GM23338 (cell line): ENCODE data around the gene SLC2A13. TPM values are rescaled to one million over a fixed set of nuclear protein-coding genes. Genes with fewer than 3 reads are reported as not detected.

Experiments
- ATAC-seq: fragments of 200-7000 bp; cut with Tn5 transposase; 3 replicates; pipeline ENCODE4 v1.9.1; 2020
- DNase-seq: peaks from one replicate; pipeline ENCODE4 v3.0.0-alpha.2; 2015; ENCODE audit warnings: low spot score
- H2AFZ ChIP-seq: fragments of 200-600 bp; sonication (generic); 2 replicates; pipeline ENCODE4 v1.8.0; 2016; ENCODE audit warnings: antibody characterized with exemption, mild to moderate bottlenecking, moderate library complexity
- H3F3A ChIP-seq: fragments of 200-600 bp; sonication (generic); replicated peaks from 2 replicates; pipeline ENCODE4 v1.8.0; 2017; ENCODE audit warnings: antibody characterized with exemption, mixed run types, low read depth
- H3K27ac ChIP-seq: fragments of 200-600 bp; sonication (generic); 2 replicates; pipeline ENCODE4 v1.6.1; 2016; ENCODE audit warnings: low read depth
- H3K27me3 ChIP-seq: fragments of 200-600 bp; sonication (generic); 2 replicates; pipeline ENCODE4 v1.8.0; 2016; ENCODE audit warnings: mild to moderate bottlenecking, mixed run types, moderate library complexity; ENCODE audit not compliant: insufficient read depth
- H3K36me3 ChIP-seq: fragments of 200-600 bp; sonication (generic); 2 replicates; pipeline ENCODE4 v1.8.0; 2016; ENCODE audit warnings: mild to moderate bottlenecking; ENCODE audit not compliant: insufficient read depth
- H3K4me1 ChIP-seq: fragments of 200-600 bp; sonication (generic); 2 replicates; pipeline ENCODE4 v1.8.0; 2016; ENCODE audit warnings: mild to moderate bottlenecking, moderate library complexity; ENCODE audit not compliant: insufficient read depth
- H3K4me2 ChIP-seq: fragments of 200-600 bp; sonication (generic); 2 replicates; pipeline ENCODE4 v1.7.1; 2017; ENCODE audit warnings: mixed run types
- H3K4me3 ChIP-seq: fragments of 200-600 bp; sonication (generic); 2 replicates; pipeline ENCODE4 v1.6.1; 2016; ENCODE audit warnings: mixed run types
- H3K79me2 ChIP-seq: fragments of 200-600 bp; sonication (generic); replicated peaks from 2 replicates; pipeline ENCODE4 v1.8.0; 2017; ENCODE audit warnings: mild to moderate bottlenecking; ENCODE audit not compliant: insufficient read depth
- H3K9me2 ChIP-seq: fragments of 200-600 bp; sonication (generic); 2 replicates; pipeline ENCODE4 v1.8.0; 2017; ENCODE audit not compliant: insufficient read depth
- H4K20me1 ChIP-seq: fragments of 200-600 bp; sonication (generic); replicated peaks from 2 replicates; pipeline ENCODE4 v1.8.0; 2017; ENCODE audit warnings: mild to moderate bottlenecking; ENCODE audit not compliant: insufficient read depth
- H3K27ac Mint-ChIP-seq: 2 replicates; pipeline ENCODE4 v1.8.0; 2020; ENCODE audit warnings: inconsistent platforms, mild to moderate bottlenecking, moderate library complexity, mixed read lengths
- H3K27me3 Mint-ChIP-seq: 3 replicates; pipeline ENCODE4 v1.8.0; 2022; ENCODE audit warnings: low read depth, mild to moderate bottlenecking, moderate library complexity, mixed read lengths, inconsistent platforms; ENCODE audit not compliant: insufficient read depth, poor library complexity
- H3K36me3 Mint-ChIP-seq: 3 replicates; pipeline ENCODE4 v1.8.0; 2021; ENCODE audit warnings: low read depth, mild to moderate bottlenecking, inconsistent platforms, moderate library complexity, mixed read lengths
- H3K4me1 Mint-ChIP-seq: 3 replicates; pipeline ENCODE4 v1.8.0; 2020; ENCODE audit warnings: mild to moderate bottlenecking, inconsistent platforms, mixed read lengths
- H3K4me3 Mint-ChIP-seq: 3 replicates; pipeline ENCODE4 v1.8.0; 2021; ENCODE audit warnings: moderate library complexity, mild to moderate bottlenecking, inconsistent platforms, mixed read lengths
- H3K9me3 Mint-ChIP-seq: 3 replicates; pipeline ENCODE4 v1.8.0; 2020; ENCODE audit warnings: moderate library complexity, mild to moderate bottlenecking, inconsistent platforms, mixed read lengths
- CREB1 ChIP-seq: fragments of 250-450 bp; sonication (Bioruptor Pico); IDR thresholded peaks from 2 replicates; pipeline ENCODE4 v1.5.0; 2020; ENCODE audit warnings: low read depth, mild to moderate bottlenecking, moderate library complexity
- EZH2 ChIP-seq: fragments of 200-600 bp; sonication (generic); IDR thresholded peaks from one replicate; pipeline ENCODE4 v1.8.0; 2017; ENCODE audit warnings: antibody characterized with exemption, mild to moderate bottlenecking, low read depth; ENCODE audit not compliant: unreplicated experiment
- EZH2phosphoT487 ChIP-seq: fragments of 200-600 bp; sonication (generic); IDR thresholded peaks from one replicate; pipeline ENCODE4 v1.8.1; 2018; ENCODE audit warnings: antibody characterized with exemption; ENCODE audit not compliant: unreplicated experiment
- NANOG ChIP-seq: IDR thresholded peaks from 2 replicates; pipeline ENCODE4 v1.6.1; 2016; ENCODE audit warnings: antibody characterized with exemption, borderline replicate concordance
- POLR2AphosphoS5 ChIP-seq: IDR thresholded peaks from 2 replicates; pipeline ENCODE4 v1.6.1; 2016; ENCODE audit warnings: antibody characterized with exemption, low read depth
- ZNF114 ChIP-seq: fragments of 250-450 bp; sonication (Bioruptor Pico); IDR thresholded peaks from 2 replicates; pipeline ENCODE4 v1.5.0; 2020; ENCODE audit warnings: mild to moderate bottlenecking, moderate library complexity
- ZNF331 ChIP-seq: fragments of 250-450 bp; sonication (Bioruptor Pico); IDR thresholded peaks from 2 replicates; pipeline ENCODE4 v1.5.0; 2020; ENCODE audit warnings: low read depth, mild to moderate bottlenecking, moderate library complexity
- ZNF462 ChIP-seq: fragments of 250-450 bp; sonication (Bioruptor Pico); IDR thresholded peaks from 2 replicates; pipeline ENCODE4 v1.5.0; 2020; ENCODE audit warnings: mild to moderate bottlenecking, moderate library complexity
- polyA plus RNA-seq: library from polyadenylated mRNA; unstranded; fragments of >200 nt; fragmentation: Nextera tagmentation; extraction: Ambion mirVana; gene quantifications from 2 replicates; pipeline ENCODE4 v1.2.1, GENCODE V29; 2016
- total RNA-seq: library from RNA; depleted of rRNA; stranded (reverse); fragments of >200 nt; shearing (Covaris generic); gene quantifications from 2 replicates; pipeline ENCODE4 v1.2.3, GENCODE V29; 2014

Gene SLC2A13
- total and polyA plus RNA-seq, 2 experiments from 2014 or later, result 6.8 to 22.7 TPM

GRCh38 chr12:40020261-40020691, 85.6 kb downstream of the SLC2A13 start:
- TF ChIP-seq ZNF462 (CRISPR knock-in tag) (0 out of 2 replicates have a peak, but pooled peaks have one; percentile 5), CREB1 (CRISPR knock-in tag) (0 out of 2 replicates have a peak, but pooled peaks have one; percentile 18), NANOG (peak; percentile 88), EZH2phosphoT487 (no peak)
- Histone ChIP-seq H3K9me2 (no peaks in the 10 kb centered on the region), H3K4me1 (peaks cover 34% of the 10 kb centered on the region), H3K27ac (peak overlapping the region; percentile 28; the same call in 1 of the 2 replicates), H3K79me2 (no peaks in the 10 kb centered on the region), H2AFZ (no peak overlapping the region), H3K36me3 (no peaks in the 10 kb centered on the region), H3K27me3 (no peaks in the 10 kb centered on the region), H3F3A (no peaks in the 10 kb centered on the region), H3K4me2 (peak overlapping the region; percentile 15), H4K20me1 (no peaks in the 10 kb centered on the region), H3K4me3 (peak overlapping the region; percentile 12; the same call in 1 of the 2 replicates)
- peak; percentile 72 for DNase-seq
- Mint-ChIP-seq H3K36me3 (no peaks in the 10 kb centered on the region; the same call in 2 of the 3 replicates), H3K27me3 (peaks cover 5% of the 10 kb centered on the region), H3K9me3 (no peaks in the 10 kb centered on the region), H3K27ac (peak overlapping the region; percentile 89), H3K4me1 (peaks cover 58% of the 10 kb centered on the region), H3K4me3 (peak overlapping the region; percentile 50)
- peak; percentile 88 for ATAC-seq

DNA sequence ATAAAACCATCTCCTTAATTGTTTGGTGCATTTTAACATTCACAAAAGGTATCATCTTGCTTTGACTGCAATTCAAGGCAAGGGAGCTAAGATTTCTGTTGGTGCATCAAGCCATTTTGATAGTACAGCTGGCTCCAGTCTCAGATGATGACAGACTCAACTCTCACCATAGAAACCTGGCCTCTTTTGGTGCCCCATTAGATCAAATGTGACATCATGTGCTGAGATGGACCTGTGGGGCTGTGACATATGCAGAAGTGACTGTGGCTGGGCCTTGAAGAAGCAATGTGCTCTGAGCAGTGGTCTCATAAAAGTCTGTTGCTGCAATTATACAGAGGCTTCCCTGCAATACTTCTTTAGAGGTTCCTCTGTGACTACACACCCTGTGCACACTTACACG, 88.4 kb downstream of the SLC2A13 start:
- H3K4me1 Mint-ChIP-seq, result peaks cover 54% of the 10 kb centered on the region
- peaks cover 5% of the 10 kb centered on the region for H3K27me3 Mint-ChIP-seq
- no peaks in the 10 kb centered on the region; the same call in 2 of the 3 replicates for H3K36me3 Mint-ChIP-seq
- TF ChIP-seq ZNF331 (CRISPR knock-in tag), result no peak
- TF ChIP-seq POLR2AphosphoS5, result no peak
- TF ChIP-seq CREB1 (CRISPR knock-in tag), result no peak
- no peak for TF ChIP-seq EZH2
- TF ChIP-seq ZNF114 (CRISPR knock-in tag), result no peak
- no peak for TF ChIP-seq NANOG

More for the DNA sequence above, 88.4 kb downstream of the SLC2A13 start:
- Mint-ChIP-seq H3K9me3 (no peaks in the 10 kb centered on the region), H3K27ac (no peak overlapping the region), H3K4me3 (no peak overlapping the region)
- no peaks in the 10 kb centered on the region for H3F3A ChIP-seq
- no peaks in the 10 kb centered on the region for H3K9me2 ChIP-seq
- no peak overlapping the region for H2AFZ ChIP-seq
- no peak overlapping the region for H3K4me2 ChIP-seq
- no peak for DNase-seq
- no peak overlapping the region for H3K27ac ChIP-seq
- H3K36me3 ChIP-seq, result no peaks in the 10 kb centered on the region
- ATAC-seq, result no peak
- peaks cover 28% of the 10 kb centered on the region for H3K4me1 ChIP-seq
- no peaks in the 10 kb centered on the region for H4K20me1 ChIP-seq
- no peaks in the 10 kb centered on the region for H3K79me2 ChIP-seq
- H3K27me3 ChIP-seq, result no peaks in the 10 kb centered on the region
- H3K4me3 ChIP-seq, result no peak overlapping the region
